ENCODE results near the gene SP2.

- no peak for TF ChIP-seq CTCF (optimal IDR thresholded peaks at IDR 0.05 in 1 of 3, IDR thresholded peaks at IDR 0.05 in 1 of 3, conservative IDR thresholded peaks at IDR 0.05 in 1 of 3; ENCODE audit: extremely low read depth in 1 of 3, insufficient read depth in 2 of 3, low read length in 3 of 3)
- no peak for TF ChIP-seq EZH2 (IDR thresholded peaks at IDR 0.05; ENCODE audit: low read length)
These were observed 49.0 kb downstream of the SP2 start for GRCh38 chr17:47945080-47945479.

All from keratinocyte (primary cell).